HepG2 (cell line): ENCODE results near the gene SYVN1. TPM values are rescaled to one million over a fixed set of nuclear protein-coding genes. Genes with fewer than 3 reads are reported as not detected.

Source experiments
- ARID2 ChIP-seq: sonication (generic); formaldehyde crosslinking; IDR thresholded peaks from 2 replicates; pipeline ENCODE4 v1.8.1; 2022; ENCODE audit warnings: mild to moderate bottlenecking, missing genetic modification reagents, borderline replicate concordance
- ARNTL ChIP-seq: sonication (generic); formaldehyde crosslinking; IDR thresholded peaks from 2 replicates; pipeline ENCODE4 v1.4.0; 2020; ENCODE audit warnings: mild to moderate bottlenecking, missing genetic modification reagents
- CSRNP1 ChIP-seq: sonication (generic); formaldehyde crosslinking; IDR thresholded peaks from 2 replicates; pipeline ENCODE4 v1.8.1; 2023; ENCODE audit warnings: mild to moderate bottlenecking, missing genetic modification reagents
- CTCF ChIP-seq: sonication (generic); formaldehyde crosslinking; IDR thresholded peaks from 2 replicates; pipeline ENCODE4 v1.5.0; 2020; ENCODE audit warnings: mild to moderate bottlenecking, missing genetic modification reagents, moderate library complexity
- DNMT1 ChIP-seq: sonication (generic); formaldehyde crosslinking; IDR thresholded peaks from 2 replicates; pipeline ENCODE4 v1.5.1; 2020; ENCODE audit warnings: mild to moderate bottlenecking, missing genetic modification reagents
- MXI1 ChIP-seq: IDR thresholded peaks from 3 replicates; pipeline ENCODE4 v1.6.1; 2012; ENCODE audit warnings: low read depth, low read length, inconsistent platforms, borderline replicate concordance
- MYPOP ChIP-seq: sonication (generic); formaldehyde crosslinking; IDR thresholded peaks from 2 replicates; pipeline ENCODE4 v1.8.1; 2023; ENCODE audit warnings: mild to moderate bottlenecking, moderate library complexity, missing genetic modification reagents
- NFE2L1 ChIP-seq: sonication (generic); formaldehyde crosslinking; IDR thresholded peaks from 2 replicates; pipeline ENCODE4 v1.4.0; 2020; ENCODE audit warnings: missing genetic modification reagents, mild to moderate bottlenecking, borderline replicate concordance
- RBFOX2 ChIP-seq: fragments of 200-400 bp; formaldehyde crosslinking; IDR thresholded peaks from 2 replicates; pipeline ENCODE4 v1.6.1; 2017; ENCODE audit warnings: low read depth, mild to moderate bottlenecking, low read length
- TFAP4 ChIP-seq: sonication (generic); IDR thresholded peaks from 2 replicates; pipeline ENCODE4 v1.6.1; 2016; ENCODE audit warnings: low read depth, borderline replicate concordance
- ZBTB8A ChIP-seq: sonication (generic); formaldehyde crosslinking; IDR thresholded peaks from 2 replicates; pipeline ENCODE4 v1.4.0; 2020; ENCODE audit warnings: mild to moderate bottlenecking, low read depth, missing genetic modification reagents, borderline replicate concordance
- ZNF136 ChIP-seq: sonication (generic); formaldehyde crosslinking; IDR thresholded peaks from 2 replicates; pipeline ENCODE4 v1.8.1; 2022; ENCODE audit warnings: low read depth, mild to moderate bottlenecking, moderate library complexity, missing genetic modification reagents
- ZNF280B ChIP-seq: sonication (generic); formaldehyde crosslinking; IDR thresholded peaks from 2 replicates; pipeline ENCODE4 v1.5.0; 2020; ENCODE audit warnings: missing genetic modification reagents, mild to moderate bottlenecking, borderline replicate concordance
- ZNF441 ChIP-seq: sonication (generic); formaldehyde crosslinking; IDR thresholded peaks from 2 replicates; pipeline ENCODE4 v1.7.0; 2021; ENCODE audit warnings: missing genetic modification reagents, borderline replicate concordance
- ZNF543 ChIP-seq: sonication (generic); formaldehyde crosslinking; IDR thresholded peaks from 2 replicates; pipeline ENCODE4 v1.4.0; 2020; ENCODE audit warnings: mild to moderate bottlenecking, missing genetic modification reagents
- ZNF576 ChIP-seq: sonication (generic); formaldehyde crosslinking; IDR thresholded peaks from 2 replicates; pipeline ENCODE4 v1.4.0; 2020; ENCODE audit warnings: mild to moderate bottlenecking, missing genetic modification reagents
- ZSCAN29 ChIP-seq: sonication (generic); formaldehyde crosslinking; conservative IDR thresholded peaks from 2 replicates; pipeline ENCODE4 v1.4.0; 2020; ENCODE audit warnings: mild to moderate bottlenecking, missing genetic modification reagents
- ZXDC ChIP-seq: sonication (generic); formaldehyde crosslinking; IDR thresholded peaks from 2 replicates; pipeline ENCODE4 v1.5.0; 2020; ENCODE audit warnings: mild to moderate bottlenecking, missing genetic modification reagents
- polyA plus RNA-seq, 8 experiments: library from polyadenylated mRNA; depleted of rRNA in 3 of 8; stranded (reverse) in 7 of 8; unstranded in 1 of 8; fragments of >200 nt; fragmentation: Illumina TruSeq in 4 of 8; extraction: Trizol in 4 of 8; gene quantifications; 2 replicates each; pipeline versions ENCODE4 v1.2.1 to v1.2.3, GENCODE V29; 2011 to 2016; ENCODE audit warnings: low read depth in 4 of 8, missing spikeins in 1 of 8, mixed read lengths in 1 of 8; ENCODE audit not compliant: insufficient read depth in 1 of 8
- total RNA-seq, 5 experiments: library from RNA; depleted of rRNA; stranded (reverse); fragments of >200 nt; fragmentation: Illumina TruSeq; extraction: Trizol; gene quantifications; 2 replicates each; pipeline ENCODE4 v1.2.3, GENCODE V29; 2016; ENCODE audit warnings: low read depth in 1 of 5

Gene SYVN1
- total and polyA plus RNA-seq, 2 of the 13 experiments (the other 11 are each of a cell fraction or from before 2014, with no cell fraction given): 10.3 to 22.5 TPM

GRCh38 chr11:65121447-65121864 lies 12.9 kb downstream of the SYVN1 start (continued):
- TF ChIP-seq MYPOP (CRISPR knock-in tag) (0 out of 2 replicates have a peak, but pooled peaks have one; percentile 11), ZNF441 (CRISPR knock-in tag) (0 out of 2 replicates have a peak, but pooled peaks have one; percentile 47), ZXDC (CRISPR knock-in tag) (0 out of 2 replicates have a peak, but pooled peaks have one; percentile 4), ARID2 (0 out of 2 replicates have a peak, but pooled peaks have one; percentile 54), ZSCAN29 (0 out of 2 replicates have a peak, but pooled peaks have one; percentile 8), MXI1 (peak; percentile 35; the same call in 1 of the 3 replicates), TFAP4 (peak; percentile 32; the same call in 1 of the 2 replicates), ZNF543 (CRISPR knock-in tag) (0 out of 2 replicates have a peak, but pooled peaks have one; percentile 0), ARNTL (CRISPR knock-in tag) (peak; percentile 56; the same call in 1 of the 2 replicates), ZNF576 (CRISPR knock-in tag) (0 out of 2 replicates have a peak, but pooled peaks have one; percentile 37), RBFOX2 (no peak), CSRNP1 (CRISPR knock-in tag) (no peak), CTCF (CRISPR knock-in tag) (peak; percentile 28; the same call in 1 of the 2 replicates), DNMT1 (0 out of 2 replicates have a peak, but pooled peaks have one; percentile 12), ZBTB8A (CRISPR knock-in tag) (0 out of 2 replicates have a peak, but pooled peaks have one; percentile 59), ZNF136 (CRISPR knock-in tag) (no peak), NFE2L1 (CRISPR knock-in tag) (no peak), ZNF280B (CRISPR knock-in tag) (peak; percentile 5; the same call in 1 of the 2 replicates)
